ENCODE measurements around the gene MCL1. TPM values are rescaled to one million over a fixed set of nuclear protein-coding genes. Genes with fewer than 3 reads are reported as not detected.

Gene MCL1
- polyA plus RNA-seq, 2 of the 4 experiments (the other 2 are of a cell fraction), result 80.0 to 202 TPM

DNA sequence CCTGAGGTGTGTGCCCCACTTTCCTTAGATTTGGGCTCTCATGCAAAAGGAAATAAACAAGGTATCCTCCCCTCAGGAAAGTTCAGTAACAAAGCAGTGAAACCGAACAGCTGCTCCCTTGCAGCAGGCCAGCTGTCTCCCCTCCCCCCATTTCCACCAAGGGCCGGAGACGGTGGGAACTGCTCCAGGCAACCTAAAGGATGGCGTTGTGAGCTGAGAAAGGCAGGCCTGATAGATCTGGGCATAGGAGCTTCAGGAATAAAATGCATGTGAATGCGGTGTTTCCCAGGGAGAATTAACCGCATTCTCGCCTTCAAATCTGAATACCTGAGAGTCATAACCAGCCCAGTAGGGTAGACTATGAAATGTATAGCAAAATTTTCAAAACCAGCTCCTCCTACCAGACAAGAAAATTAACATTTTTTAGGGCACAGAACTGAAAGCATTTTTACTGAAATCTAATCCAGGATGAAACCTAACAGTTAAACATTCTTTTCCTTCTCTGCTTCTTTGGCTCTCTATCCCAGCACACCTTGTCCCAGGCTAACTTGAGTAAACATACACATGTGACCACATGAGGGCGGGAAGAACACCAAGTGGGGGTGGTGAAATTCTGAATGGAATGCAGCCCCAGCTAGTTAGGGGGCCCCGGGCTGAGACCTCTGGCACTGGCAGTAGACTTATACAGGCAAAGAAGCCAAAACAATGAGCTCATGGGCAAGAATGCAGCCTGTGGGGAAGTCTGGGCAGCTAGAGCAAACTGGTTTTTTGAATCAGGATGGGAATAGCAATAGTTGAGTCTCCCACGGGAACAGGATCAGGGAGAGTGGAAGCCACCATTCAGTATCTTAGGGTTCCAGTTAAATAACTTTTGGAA, 11.5 kb downstream of the MCL1 start (continued):
- TF ChIP-seq, protein P1, sequence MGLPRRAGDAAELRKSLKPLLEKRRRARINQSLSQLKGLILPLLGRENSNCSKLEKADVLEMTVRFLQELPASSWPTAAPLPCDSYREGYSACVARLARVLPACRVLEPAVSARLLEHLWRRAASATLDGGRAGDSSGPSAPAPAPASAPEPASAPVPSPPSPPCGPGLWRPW (IDR thresholded peaks at IDR 0.05), result no peak
- TF ChIP-seq ESRRA (IDR thresholded peaks at IDR 0.05; ENCODE audit: borderline replicate concordance, low read length) (no peak), RAD21 (conservative IDR thresholded peaks at IDR 0.05 in 1 of 2, IDR thresholded peaks at IDR 0.05 in 1 of 2) (no peak), CBX8 (IDR thresholded peaks at IDR 0.05) (no peak), HDAC2 (IDR thresholded peaks at IDR 0.05) (no peak), MYC (IDR thresholded peaks at IDR 0.05; ENCODE audit: borderline replicate concordance, low read length) (no peak), HOXB5 (CRISPR knock-in tag; IDR thresholded peaks at IDR 0.05) (no peak), POLR2AphosphoS2 (conservative IDR thresholded peaks at IDR 0.05; ENCODE audit: low read length) (peak; percentile 97), NPAS2 (CRISPR knock-in tag; IDR thresholded peaks at IDR 0.05; ENCODE audit: borderline replicate concordance) (no peak), HEYL (CRISPR knock-in tag; IDR thresholded peaks at IDR 0.05) (no peak), TP53 (CRISPR knock-in tag; IDR thresholded peaks at IDR 0.05) (peak; percentile 21; the same call in 1 of the 2 replicates), FOXS1 (CRISPR knock-in tag; IDR thresholded peaks at IDR 0.05) (peak; percentile 65; the same call in 1 of the 2 replicates), EHF (CRISPR knock-in tag; IDR thresholded peaks at IDR 0.05) (no peak), MAFK (IDR thresholded peaks at IDR 0.05; ENCODE audit: partially characterized antibody) (no peak), FOSL2 (IDR thresholded peaks at IDR 0.05) (no peak), FOSL2 (CRISPR knock-in tag; IDR thresholded peaks at IDR 0.05) (0 out of 2 replicates have a peak, but pooled peaks have one; percentile 11), ZNF302 (CRISPR knock-in tag; IDR thresholded peaks at IDR 0.05) (no peak), ZFP36 (IDR thresholded peaks at IDR 0.05; ENCODE audit: borderline replicate concordance, partially characterized antibody) (no peak), GATA3 (IDR thresholded peaks at IDR 0.05; ENCODE audit: borderline replicate concordance) (no peak), RCOR1 (IDR thresholded peaks at IDR 0.05; ENCODE audit: low read depth, low read length) (no peak)
- TF ChIP-seq, protein P2, sequence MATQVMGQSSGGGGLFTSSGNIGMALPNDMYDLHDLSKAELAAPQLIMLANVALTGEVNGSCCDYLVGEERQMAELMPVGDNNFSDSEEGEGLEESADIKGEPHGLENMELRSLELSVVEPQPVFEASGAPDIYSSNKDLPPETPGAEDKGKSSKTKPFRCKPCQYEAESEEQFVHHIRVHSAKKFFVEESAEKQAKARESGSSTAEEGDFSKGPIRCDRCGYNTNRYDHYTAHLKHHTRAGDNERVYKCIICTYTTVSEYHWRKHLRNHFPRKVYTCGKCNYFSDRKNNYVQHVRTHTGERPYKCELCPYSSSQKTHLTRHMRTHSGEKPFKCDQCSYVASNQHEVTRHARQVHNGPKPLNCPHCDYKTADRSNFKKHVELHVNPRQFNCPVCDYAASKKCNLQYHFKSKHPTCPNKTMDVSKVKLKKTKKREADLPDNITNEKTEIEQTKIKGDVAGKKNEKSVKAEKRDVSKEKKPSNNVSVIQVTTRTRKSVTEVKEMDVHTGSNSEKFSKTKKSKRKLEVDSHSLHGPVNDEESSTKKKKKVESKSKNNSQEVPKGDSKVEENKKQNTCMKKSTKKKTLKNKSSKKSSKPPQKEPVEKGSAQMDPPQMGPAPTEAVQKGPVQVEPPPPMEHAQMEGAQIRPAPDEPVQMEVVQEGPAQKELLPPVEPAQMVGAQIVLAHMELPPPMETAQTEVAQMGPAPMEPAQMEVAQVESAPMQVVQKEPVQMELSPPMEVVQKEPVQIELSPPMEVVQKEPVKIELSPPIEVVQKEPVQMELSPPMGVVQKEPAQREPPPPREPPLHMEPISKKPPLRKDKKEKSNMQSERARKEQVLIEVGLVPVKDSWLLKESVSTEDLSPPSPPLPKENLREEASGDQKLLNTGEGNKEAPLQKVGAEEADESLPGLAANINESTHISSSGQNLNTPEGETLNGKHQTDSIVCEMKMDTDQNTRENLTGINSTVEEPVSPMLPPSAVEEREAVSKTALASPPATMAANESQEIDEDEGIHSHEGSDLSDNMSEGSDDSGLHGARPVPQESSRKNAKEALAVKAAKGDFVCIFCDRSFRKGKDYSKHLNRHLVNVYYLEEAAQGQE (IDR thresholded peaks at IDR 0.05), result no peak; the same call in 1 of the 2 replicates
- TF ChIP-seq, protein P3, sequence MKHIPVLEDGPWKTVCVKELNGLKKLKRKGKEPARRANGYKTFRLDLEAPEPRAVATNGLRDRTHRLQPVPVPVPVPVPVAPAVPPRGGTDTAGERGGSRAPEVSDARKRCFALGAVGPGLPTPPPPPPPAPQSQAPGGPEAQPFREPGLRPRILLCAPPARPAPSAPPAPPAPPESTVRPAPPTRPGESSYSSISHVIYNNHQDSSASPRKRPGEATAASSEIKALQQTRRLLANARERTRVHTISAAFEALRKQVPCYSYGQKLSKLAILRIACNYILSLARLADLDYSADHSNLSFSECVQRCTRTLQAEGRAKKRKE (CRISPR knock-in tag; IDR thresholded peaks at IDR 0.05; ENCODE audit: low read depth), result 0 out of 2 replicates have a peak, but pooled peaks have one; percentile 33
- TF ChIP-seq, protein P4, sequence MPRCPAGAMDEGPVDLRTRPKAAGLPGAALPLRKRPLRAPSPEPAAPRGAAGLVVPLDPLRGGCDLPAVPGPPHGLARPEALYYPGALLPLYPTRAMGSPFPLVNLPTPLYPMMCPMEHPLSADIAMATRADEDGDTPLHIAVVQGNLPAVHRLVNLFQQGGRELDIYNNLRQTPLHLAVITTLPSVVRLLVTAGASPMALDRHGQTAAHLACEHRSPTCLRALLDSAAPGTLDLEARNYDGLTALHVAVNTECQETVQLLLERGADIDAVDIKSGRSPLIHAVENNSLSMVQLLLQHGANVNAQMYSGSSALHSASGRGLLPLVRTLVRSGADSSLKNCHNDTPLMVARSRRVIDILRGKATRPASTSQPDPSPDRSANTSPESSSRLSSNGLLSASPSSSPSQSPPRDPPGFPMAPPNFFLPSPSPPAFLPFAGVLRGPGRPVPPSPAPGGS (IDR thresholded peaks at IDR 0.05), result no peak

Data from A549 (cell line).